ENCODE measurements around the gene NKAPD1. TPM values are rescaled to one million over a fixed set of nuclear protein-coding genes. Genes with fewer than 3 reads are reported as not detected.

The NKAPD1 gene
- total and polyA plus RNA-seq, 2 of the 13 experiments (the other 11 are each of a cell fraction or from before 2014, with no cell fraction given), result 11.2 to 22.5 TPM

DNA sequence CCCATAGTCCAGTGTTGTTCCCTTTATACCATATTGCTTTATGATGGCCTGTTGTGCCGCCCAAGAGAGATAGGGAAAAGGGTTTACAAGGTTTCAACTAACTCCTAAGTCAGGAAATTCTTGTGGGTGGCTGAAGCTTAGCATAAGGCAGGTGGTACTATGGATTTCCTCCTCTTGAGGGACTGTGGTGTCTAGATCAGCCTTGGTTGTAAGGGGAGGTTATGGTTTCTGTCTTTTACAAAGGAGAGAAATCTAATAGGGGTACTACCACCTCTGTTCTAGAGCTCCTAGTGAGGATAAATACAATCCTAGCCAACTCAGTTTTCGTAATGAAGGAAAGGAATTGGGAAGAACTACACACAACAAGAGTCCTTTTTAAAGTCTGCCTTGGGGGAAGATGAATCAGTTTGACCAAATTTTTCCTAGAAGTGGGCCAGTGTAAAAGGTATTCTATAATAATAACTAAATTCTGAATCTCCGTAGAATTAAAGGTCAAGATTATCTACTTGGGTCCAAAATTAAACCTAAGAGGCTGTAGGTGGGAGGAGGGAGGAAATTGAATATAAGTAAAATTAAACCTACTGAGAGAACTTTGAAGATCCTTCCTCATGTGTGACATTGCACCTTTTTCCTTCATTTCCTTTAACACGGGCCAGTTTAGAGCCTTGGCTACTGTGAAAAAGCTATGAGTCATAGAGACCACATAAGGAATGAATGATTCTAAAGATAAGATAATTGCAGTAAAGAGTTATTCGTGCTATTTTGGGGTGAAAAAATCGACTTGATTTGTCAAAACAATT, 31.7 kb upstream of the NKAPD1 start (continued):
- TF ChIP-seq, protein P1, sequence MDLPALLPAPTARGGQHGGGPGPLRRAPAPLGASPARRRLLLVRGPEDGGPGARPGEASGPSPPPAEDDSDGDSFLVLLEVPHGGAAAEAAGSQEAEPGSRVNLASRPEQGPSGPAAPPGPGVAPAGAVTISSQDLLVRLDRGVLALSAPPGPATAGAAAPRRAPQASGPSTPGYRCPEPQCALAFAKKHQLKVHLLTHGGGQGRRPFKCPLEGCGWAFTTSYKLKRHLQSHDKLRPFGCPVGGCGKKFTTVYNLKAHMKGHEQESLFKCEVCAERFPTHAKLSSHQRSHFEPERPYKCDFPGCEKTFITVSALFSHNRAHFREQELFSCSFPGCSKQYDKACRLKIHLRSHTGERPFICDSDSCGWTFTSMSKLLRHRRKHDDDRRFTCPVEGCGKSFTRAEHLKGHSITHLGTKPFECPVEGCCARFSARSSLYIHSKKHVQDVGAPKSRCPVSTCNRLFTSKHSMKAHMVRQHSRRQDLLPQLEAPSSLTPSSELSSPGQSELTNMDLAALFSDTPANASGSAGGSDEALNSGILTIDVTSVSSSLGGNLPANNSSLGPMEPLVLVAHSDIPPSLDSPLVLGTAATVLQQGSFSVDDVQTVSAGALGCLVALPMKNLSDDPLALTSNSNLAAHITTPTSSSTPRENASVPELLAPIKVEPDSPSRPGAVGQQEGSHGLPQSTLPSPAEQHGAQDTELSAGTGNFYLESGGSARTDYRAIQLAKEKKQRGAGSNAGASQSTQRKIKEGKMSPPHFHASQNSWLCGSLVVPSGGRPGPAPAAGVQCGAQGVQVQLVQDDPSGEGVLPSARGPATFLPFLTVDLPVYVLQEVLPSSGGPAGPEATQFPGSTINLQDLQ (CRISPR knock-in tag; IDR thresholded peaks at IDR 0.05), result no peak

DNA sequence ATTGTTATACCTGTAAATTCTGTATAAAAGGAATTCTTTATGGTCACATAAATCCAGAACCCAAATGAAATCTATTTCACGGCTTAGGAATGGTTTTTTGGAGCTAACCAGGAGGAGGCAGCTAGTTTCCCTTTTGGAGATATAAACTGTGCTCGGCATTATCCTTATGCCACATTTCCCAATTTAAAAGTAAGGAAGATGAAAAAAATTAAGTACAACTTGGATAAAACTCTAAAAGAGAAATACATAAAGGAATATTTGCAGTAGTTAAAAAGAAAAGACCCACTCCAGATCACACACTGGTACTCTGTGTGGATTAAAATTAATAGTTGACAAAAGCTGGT, 31.2 kb upstream of the NKAPD1 start:
- ChIA-PET CTCF (ENCODE audit: low intra/inter-chr PET ratio, low total read pairs) (no interaction called here), POLR2A (no interaction called here)
- Histone ChIP-seq H3K27ac (ENCODE audit: extremely low read length, insufficient read depth, low read length) (no peak overlapping the region), H3K4me2 (ENCODE audit: low read depth, low read length) (no peak overlapping the region), H3K36me3 (replicated peaks in 1 of 2; ENCODE audit: control insufficient read depth in 1 of 2, insufficient read depth in 2 of 2, low read length in 2 of 2) (peaks cover 7 to 62% of the 10 kb centered on the region in 2 experiments), H3K9ac (ENCODE audit: insufficient read depth, low read depth, low read length) (no peak overlapping the region), H2AFZ (ENCODE audit: low read length) (no peak overlapping the region), H3K27me3 (ENCODE audit: control insufficient read depth in 1 of 2, insufficient read depth in 2 of 2, low read length in 2 of 2) (no peaks in the 10 kb centered on the region), H3K9me3 (ENCODE audit: low read length) (no peaks in the 10 kb centered on the region), H4K20me1 (ENCODE audit: insufficient read depth, low read length) (no peaks in the 10 kb centered on the region), H3K79me2 (ENCODE audit: insufficient read depth, low read length) (no peaks in the 10 kb centered on the region), H3K4me1 (ENCODE audit: insufficient read depth, low read length) (no peaks in the 10 kb centered on the region), H3K4me3 (replicated peaks in 1 of 3; ENCODE audit: insufficient read depth in 1 of 3, low read depth in 2 of 3, low read length in 3 of 3) (no peak overlapping the region)
- FAIRE-seq (no peak), ATAC-seq (no peak), DNase-seq (ENCODE audit: low spot score) (no peak)
- WGBS (ENCODE audit: low lambda C conversion rate), result 98% methylated on average over 2 of the region's 2 CpGs
- no TSS peak for BruUV-seq (replicated peaks)
- in situ Hi-C loops (cut with HindIII; ENCODE audit: extremely low pct_ligation_motif_present, low pct_unique_long_range_greater_than_20kb) (no loop called here), intact Hi-C loops (cut with micrococcal nuclease; ENCODE audit: unreplicated experiment) (no loop called here)
- TF ChIP-seq WIZ (CRISPR knock-in tag; IDR thresholded peaks at IDR 0.05) (no peak), ZNF703 (CRISPR knock-in tag; IDR thresholded peaks at IDR 0.05; ENCODE audit: borderline replicate concordance) (no peak), MBNL3 (CRISPR knock-in tag; conservative IDR thresholded peaks at IDR 0.05) (no peak), NPAS2 (CRISPR knock-in tag; IDR thresholded peaks at IDR 0.05; ENCODE audit: borderline replicate concordance) (no peak), YEATS2 (CRISPR knock-in tag; IDR thresholded peaks at IDR 0.05; ENCODE audit: borderline replicate concordance) (no peak), SSRP1 (CRISPR knock-in tag; IDR thresholded peaks at IDR 0.05) (no peak), ZBTB3 (CRISPR knock-in tag; IDR thresholded peaks at IDR 0.05; ENCODE audit: borderline replicate concordance, low read depth) (no peak), ZNF20 (CRISPR knock-in tag; IDR thresholded peaks at IDR 0.05) (no peak)
- TF ChIP-seq, protein P2, sequence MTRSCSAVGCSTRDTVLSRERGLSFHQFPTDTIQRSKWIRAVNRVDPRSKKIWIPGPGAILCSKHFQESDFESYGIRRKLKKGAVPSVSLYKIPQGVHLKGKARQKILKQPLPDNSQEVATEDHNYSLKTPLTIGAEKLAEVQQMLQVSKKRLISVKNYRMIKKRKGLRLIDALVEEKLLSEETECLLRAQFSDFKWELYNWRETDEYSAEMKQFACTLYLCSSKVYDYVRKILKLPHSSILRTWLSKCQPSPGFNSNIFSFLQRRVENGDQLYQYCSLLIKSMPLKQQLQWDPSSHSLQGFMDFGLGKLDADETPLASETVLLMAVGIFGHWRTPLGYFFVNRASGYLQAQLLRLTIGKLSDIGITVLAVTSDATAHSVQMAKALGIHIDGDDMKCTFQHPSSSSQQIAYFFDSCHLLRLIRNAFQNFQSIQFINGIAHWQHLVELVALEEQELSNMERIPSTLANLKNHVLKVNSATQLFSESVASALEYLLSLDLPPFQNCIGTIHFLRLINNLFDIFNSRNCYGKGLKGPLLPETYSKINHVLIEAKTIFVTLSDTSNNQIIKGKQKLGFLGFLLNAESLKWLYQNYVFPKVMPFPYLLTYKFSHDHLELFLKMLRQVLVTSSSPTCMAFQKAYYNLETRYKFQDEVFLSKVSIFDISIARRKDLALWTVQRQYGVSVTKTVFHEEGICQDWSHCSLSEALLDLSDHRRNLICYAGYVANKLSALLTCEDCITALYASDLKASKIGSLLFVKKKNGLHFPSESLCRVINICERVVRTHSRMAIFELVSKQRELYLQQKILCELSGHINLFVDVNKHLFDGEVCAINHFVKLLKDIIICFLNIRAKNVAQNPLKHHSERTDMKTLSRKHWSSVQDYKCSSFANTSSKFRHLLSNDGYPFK (CRISPR knock-in tag; IDR thresholded peaks at IDR 0.05; ENCODE audit: borderline replicate concordance), result no peak
- TF ChIP-seq, protein P3, sequence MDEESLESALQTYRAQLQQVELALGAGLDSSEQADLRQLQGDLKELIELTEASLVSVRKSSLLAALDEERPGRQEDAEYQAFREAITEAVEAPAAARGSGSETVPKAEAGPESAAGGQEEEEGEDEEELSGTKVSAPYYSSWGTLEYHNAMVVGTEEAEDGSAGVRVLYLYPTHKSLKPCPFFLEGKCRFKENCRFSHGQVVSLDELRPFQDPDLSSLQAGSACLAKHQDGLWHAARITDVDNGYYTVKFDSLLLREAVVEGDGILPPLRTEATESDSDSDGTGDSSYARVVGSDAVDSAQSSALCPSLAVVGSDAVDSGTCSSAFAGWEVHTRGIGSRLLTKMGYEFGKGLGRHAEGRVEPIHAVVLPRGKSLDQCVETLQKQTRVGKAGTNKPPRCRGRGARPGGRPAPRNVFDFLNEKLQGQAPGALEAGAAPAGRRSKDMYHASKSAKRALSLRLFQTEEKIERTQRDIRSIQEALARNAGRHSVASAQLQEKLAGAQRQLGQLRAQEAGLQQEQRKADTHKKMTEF (CRISPR knock-in tag; IDR thresholded peaks at IDR 0.05), result no peak
